HCT116 (cell line): ENCODE data around the gene RANGAP1. TPM values are rescaled to one million over a fixed set of nuclear protein-coding genes. Genes with fewer than 3 reads are reported as not detected.

Experiments used
- ATAC-seq: fragments of 200-7000 bp; cut with Tn5 transposase; 2 replicates; pipeline ENCODE4 v1.9.1; 2020; ENCODE audit warnings: mild to moderate bottlenecking, moderate library complexity
- BruUV-seq: library from RNA; stranded (reverse); fragments of 400-500 nt; replicated peaks from 2 replicates; lab custom pipeline; 2021; lab: Mats Ljungman, UMichigan
- CTCF ChIA-PET: fragments of 300-600 bp; sonication (Branson Sonifier 250); formaldehyde crosslinking; loops from one replicate; lab custom pipeline; 2021; ENCODE audit warnings: antibody characterized with exemption; lab: Charles Lee
- POLR2A ChIA-PET: fragments of 300-600, 350-600 bp; sonication (Branson Sonifier 250); formaldehyde crosslinking; loops from one replicate; lab custom pipeline; 2021; ENCODE audit warnings: antibody characterized with exemption; lab: Charles Lee
- RAD21 ChIA-PET, 2 experiments: fragments of 300-600 bp; sonication (Branson Sonifier 250); formaldehyde crosslinking; loops; one replicate each; lab custom pipeline; 2023; ENCODE audit warnings: low total read pairs in 2 of 2; ENCODE audit not compliant: uncharacterized antibody in 2 of 2, unreplicated experiment in 2 of 2, low non-redundant PET in 1 of 2; lab: Charles Lee
- DNase-seq: peaks from one replicate; pipeline ENCODE4 v3.0.0-alpha.2; 2010; ENCODE audit warnings: low read depth, low spot score
- H2AFZ ChIP-seq: fragments of 200-600 bp; shearing (Covaris generic), sonication (generic); 2 replicates; pipeline ENCODE4 v1.6.1; 2017; ENCODE audit warnings: low read depth, mixed run types, mixed read lengths, antibody characterized with exemption, low read length; ENCODE audit not compliant: poor library complexity, severe bottlenecking
- H3K27ac ChIP-seq: 2 replicates; pipeline ENCODE4 v1.5.1; 2012; ENCODE audit warnings: low read depth, low read length
- H3K27me3 ChIP-seq: fragments of 200-600 bp; sonication (generic); 2 replicates; pipeline ENCODE4 v1.6.1; 2016; ENCODE audit warnings: mixed run types, low read length, mixed read lengths; ENCODE audit not compliant: insufficient read depth
- H3K36me3 ChIP-seq, 2 experiments: fragments of 200-500 bp in 1 of 2; fragments of 200-600 bp in 1 of 2; sonication (Bioruptor generic) in 1 of 2; sonication (generic) in 1 of 2; 2 replicates each; pipeline versions ENCODE4 v1.5.1 to v1.6.1; 2014 to 2016; ENCODE audit warnings: low read length in 2 of 2, inconsistent platforms in 1 of 2, mixed read lengths in 1 of 2, mixed run types in 1 of 2; ENCODE audit not compliant: insufficient read depth in 2 of 2, control insufficient read depth in 1 of 2
- H3K4me1 ChIP-seq, 2 experiments: fragments of 200-600 bp in 1 of 2; sonication (generic) in 1 of 2; 2 replicates each; pipeline versions ENCODE4 v1.5.1 to v1.6.1; 2012 to 2017; ENCODE audit warnings: low read length in 2 of 2, inconsistent platforms in 1 of 2, mild to moderate bottlenecking in 1 of 2, mixed read lengths in 1 of 2, mixed run types in 1 of 2, moderate library complexity in 1 of 2; ENCODE audit not compliant: insufficient read depth in 2 of 2, control insufficient read depth in 1 of 2
- H3K4me2 ChIP-seq: fragments of 200-600 bp; sonication (generic); 2 replicates; pipeline ENCODE4 v1.6.1; 2017; ENCODE audit warnings: mixed run types, low read length, mixed read lengths
- H3K4me3 ChIP-seq, 2 experiments: fragments of 200-600 bp in 1 of 2; sonication (generic) in 1 of 2; replicated peaks in 1 of 2; 2 replicates each; pipeline ENCODE4 v1.5.1; 2011 to 2016; ENCODE audit warnings: low read length in 2 of 2, control low read depth in 1 of 2, low read depth in 1 of 2, mild to moderate bottlenecking in 1 of 2, mixed read lengths in 1 of 2, mixed run types in 1 of 2
- H3K79me2 ChIP-seq: fragments of 200-600 bp; sonication (generic); 2 replicates; pipeline ENCODE4 v1.6.1; 2017; ENCODE audit warnings: mild to moderate bottlenecking, mixed run types, low read length, moderate library complexity, mixed read lengths; ENCODE audit not compliant: insufficient read depth
- H3K9ac ChIP-seq: fragments of 200-600 bp; sonication (generic); 2 replicates; pipeline ENCODE4 v1.6.1; 2016; ENCODE audit warnings: low read length, mixed read lengths
- H3K9me2 ChIP-seq: fragments of 200-600 bp; sonication (generic), shearing (Covaris generic); 2 replicates; pipeline ENCODE4 v1.6.1; 2017; ENCODE audit warnings: mixed run types, mild to moderate bottlenecking, moderate library complexity; ENCODE audit not compliant: insufficient read depth
- H3K9me3 ChIP-seq, 2 experiments: fragments of 200-500 bp in 1 of 2; fragments of 200-600 bp in 1 of 2; sonication (Bioruptor generic) in 1 of 2; sonication (generic) in 1 of 2; 2 replicates each; pipeline ENCODE4 v1.6.1; 2014 to 2017; ENCODE audit warnings: low read length in 2 of 2, mixed read lengths in 2 of 2, inconsistent platforms in 1 of 2, low read depth in 1 of 2, mild to moderate bottlenecking in 1 of 2, mixed run types in 1 of 2, moderate library complexity in 1 of 2; ENCODE audit not compliant: control insufficient read depth in 1 of 2, insufficient read depth in 1 of 2
- H4K20me1 ChIP-seq: fragments of 200-600 bp; sonication (generic), shearing (Covaris generic); 2 replicates; pipeline ENCODE4 v1.6.1; 2017; ENCODE audit warnings: mixed run types, mild to moderate bottlenecking, moderate library complexity; ENCODE audit not compliant: insufficient read depth
- CEBPB ChIP-seq: IDR thresholded peaks from 2 replicates; pipeline ENCODE4 v1.6.1; 2012; ENCODE audit warnings: low read depth
- CTCF ChIP-seq, 3 experiments: fragments of 200-600 bp in 1 of 3; sonication (generic) in 1 of 3; IDR thresholded peaks in 2 of 3; conservative IDR thresholded peaks in 1 of 3; 2 replicates each; pipeline ENCODE4 v1.5.1; 2012 to 2017; ENCODE audit warnings: low read depth in 2 of 3, low read length in 2 of 3, antibody characterized with exemption in 1 of 3, borderline replicate concordance in 1 of 3, control low read depth in 1 of 3, mild to moderate bottlenecking in 1 of 3, mixed read lengths in 1 of 3, mixed run types in 1 of 3, moderate library complexity in 1 of 3; ENCODE audit not compliant: insufficient read depth in 1 of 3
- EZH2 ChIP-seq: fragments of 200-600 bp; sonication (generic); IDR thresholded peaks from 2 replicates; pipeline ENCODE4 v1.6.1; 2017; ENCODE audit warnings: antibody characterized with exemption, mixed run types
- JUND ChIP-seq: IDR thresholded peaks from 2 replicates; pipeline ENCODE4 v1.6.1; 2012
- POLR2A ChIP-seq: IDR thresholded peaks from 2 replicates; pipeline ENCODE4 v1.7.0; 2011; ENCODE audit warnings: borderline replicate concordance; ENCODE audit not compliant: insufficient read depth, insufficient read length; ENCODE audit errors: extremely low read depth
- POLR2AphosphoS5 ChIP-seq: IDR thresholded peaks from 2 replicates; pipeline ENCODE4 v1.6.1; 2011; ENCODE audit warnings: mild to moderate bottlenecking, low read depth, low read length, moderate library complexity
- RAD21 ChIP-seq: IDR thresholded peaks from 2 replicates; pipeline ENCODE4 v1.6.1; 2012; ENCODE audit warnings: low read depth, mild to moderate bottlenecking
- REST ChIP-seq: IDR thresholded peaks from 2 replicates; pipeline ENCODE4 v1.6.1; 2012; ENCODE audit warnings: low read depth
- SIN3A ChIP-seq: IDR thresholded peaks from 2 replicates; pipeline ENCODE4 v1.6.1; 2012; ENCODE audit warnings: low read depth
- SP1 ChIP-seq: IDR thresholded peaks from 2 replicates; pipeline ENCODE4 v1.6.1; 2012; ENCODE audit warnings: low read depth
- SRF ChIP-seq: IDR thresholded peaks from 2 replicates; pipeline ENCODE4 v1.6.1; 2012; ENCODE audit warnings: low read depth
- TCF7L2 ChIP-seq: IDR thresholded peaks from 2 replicates; pipeline ENCODE4 v1.7.0; 2011; ENCODE audit warnings: borderline replicate concordance, inconsistent platforms; ENCODE audit not compliant: insufficient read depth, insufficient read length; ENCODE audit errors: extremely low read depth
- ZFX ChIP-seq: fragments of 450-650 bp; IDR thresholded peaks from 2 replicates; pipeline ENCODE4 v1.6.1; 2017
- ZNF274 ChIP-seq: fragments of 200-500 bp; sonication (Bioruptor generic); IDR thresholded peaks from 2 replicates; pipeline ENCODE4 v1.6.1; 2014; ENCODE audit warnings: mild to moderate bottlenecking, low read depth, low read length, inconsistent platforms
- intact Hi-C: fragments of 100-400 bp; cut with micrococcal nuclease; formaldehyde crosslinking; loops from 2 replicates; pipeline ENCODE4 v1.10.0; 2022
- total RNA-seq: library from RNA; stranded (reverse); gene quantifications from one replicate; pipeline ENCODE4 v1.2.1, GENCODE V29; 2021; ENCODE audit not compliant: unreplicated experiment
- TF ChIP-seq, protein P1 (sequence below): IDR thresholded peaks from 2 replicates; pipeline ENCODE4 v1.6.1; 2011; ENCODE audit warnings: mild to moderate bottlenecking, low read length, moderate library complexity; ENCODE audit not compliant: insufficient replicate concordance; ENCODE audit errors: extremely low read depth
- TF ChIP-seq, protein P2 (sequence below): IDR thresholded peaks from 2 replicates; pipeline ENCODE4 v1.6.1; 2012

Gene RANGAP1
- total RNA-seq, 1 experiment from 2014 or later = 121 TPM

GRCh38 chr22:41310336-41310735 lies 24.3 kb upstream of the RANGAP1 start (continued):
- TF ChIP-seq, protein P1, sequence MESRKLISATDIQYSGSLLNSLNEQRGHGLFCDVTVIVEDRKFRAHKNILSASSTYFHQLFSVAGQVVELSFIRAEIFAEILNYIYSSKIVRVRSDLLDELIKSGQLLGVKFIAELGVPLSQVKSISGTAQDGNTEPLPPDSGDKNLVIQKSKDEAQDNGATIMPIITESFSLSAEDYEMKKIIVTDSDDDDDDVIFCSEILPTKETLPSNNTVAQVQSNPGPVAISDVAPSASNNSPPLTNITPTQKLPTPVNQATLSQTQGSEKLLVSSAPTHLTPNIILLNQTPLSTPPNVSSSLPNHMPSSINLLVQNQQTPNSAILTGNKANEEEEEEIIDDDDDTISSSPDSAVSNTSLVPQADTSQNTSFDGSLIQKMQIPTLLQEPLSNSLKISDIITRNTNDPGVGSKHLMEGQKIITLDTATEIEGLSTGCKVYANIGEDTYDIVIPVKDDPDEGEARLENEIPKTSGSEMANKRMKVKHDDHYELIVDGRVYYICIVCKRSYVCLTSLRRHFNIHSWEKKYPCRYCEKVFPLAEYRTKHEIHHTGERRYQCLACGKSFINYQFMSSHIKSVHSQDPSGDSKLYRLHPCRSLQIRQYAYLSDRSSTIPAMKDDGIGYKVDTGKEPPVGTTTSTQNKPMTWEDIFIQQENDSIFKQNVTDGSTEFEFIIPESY = no peak
- TF ChIP-seq POLR2A = no peak

DNA sequence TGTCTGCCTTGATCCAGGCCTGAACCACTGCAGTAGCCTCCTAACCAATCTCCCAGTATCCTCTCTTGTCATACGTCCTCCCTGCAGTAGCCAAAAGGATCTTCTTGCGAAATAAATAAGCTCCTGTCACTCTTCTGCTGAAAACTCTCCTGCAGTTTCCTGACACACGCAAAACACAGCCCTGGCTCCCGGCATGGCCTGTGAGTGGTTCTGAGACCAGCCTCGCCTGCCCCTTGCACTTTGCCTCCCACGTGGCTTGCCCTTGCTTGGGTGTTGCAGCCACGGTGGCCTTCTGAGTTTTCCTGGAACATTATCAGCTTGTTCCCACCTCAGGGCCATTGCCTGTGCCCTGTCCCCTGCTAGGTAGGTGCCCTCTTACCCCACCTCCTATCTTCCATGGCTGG lies 22.6 kb upstream of the RANGAP1 start:
- no peak overlapping the region for H3K9ac ChIP-seq
- RAD21 ChIA-PET = no interaction called here
- no peak for DNase-seq
- H2AFZ ChIP-seq = no peak overlapping the region
- CTCF ChIA-PET = no interaction called here
- no peaks in the 10 kb centered on the region for H3K9me3 ChIP-seq
- intact Hi-C loops = no loop called here
- no peaks in the 10 kb centered on the region for H3K36me3 ChIP-seq
- peaks cover 8 to 31% of the 10 kb centered on the region in 2 experiments; a peak in 3 of 4 replicates for H3K4me1 ChIP-seq
- TF ChIP-seq ZFX (no peak), CEBPB (no peak), SRF (no peak), CTCF (IDR thresholded peaks at IDR 0.05 in 2 of 3, conservative IDR thresholded peaks at IDR 0.05 in 1 of 3; ENCODE audit: borderline replicate concordance in 1 of 3, insufficient read depth in 1 of 3, low read depth in 2 of 3, low read length in 2 of 3) (no peak), EZH2 (no peak), TCF7L2 (no peak), POLR2AphosphoS5 (no peak), JUND (no peak), SIN3A (no peak), REST (no peak), RAD21 (no peak), SP1 (no peak), ZNF274 (no peak)
- TF ChIP-seq, protein P2, sequence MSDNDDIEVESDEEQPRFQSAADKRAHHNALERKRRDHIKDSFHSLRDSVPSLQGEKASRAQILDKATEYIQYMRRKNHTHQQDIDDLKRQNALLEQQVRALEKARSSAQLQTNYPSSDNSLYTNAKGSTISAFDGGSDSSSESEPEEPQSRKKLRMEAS = no peak
- TF ChIP-seq, all 23 proteins: peak for 0
- Histone ChIP-seq H3K4me3 (no peak overlapping the region), H3K27me3 (no peaks in the 10 kb centered on the region), H4K20me1 (no peaks in the 10 kb centered on the region), H3K79me2 (peaks cover 78% of the 10 kb centered on the region), H3K4me2 (no peak overlapping the region), H3K9me2 (no peaks in the 10 kb centered on the region), H3K27ac (no peak overlapping the region)
- POLR2A ChIA-PET = no interaction called here
- ATAC-seq = no peak
- BruUV-seq = no TSS peak
